Limb (tissue), 2 donors: ENCODE data around the gene DOCK1.

Experiments
- DNase-seq, 2 donors: peaks; one replicate each; pipeline ENCODE4 v3.0.0-alpha.2; 2016; ENCODE audit errors: extremely low spot score in 2 of 2

The DOCK1 gene

GRCh38 chr10:127451628-127452027, 546.4 kb downstream of the DOCK1 start:
- DNase-seq: no peak

- DNase-seq: no peak
Observed at GRCh38 chr10:127452568-127452967, 547.3 kb downstream of the DOCK1 start.

- no peak for DNase-seq
Observed at GRCh38 chr10:127453706-127454105, 548.5 kb downstream of the DOCK1 start.

- DNase-seq: no peak
Observed at GRCh38 chr10:127456122-127456521, 550.9 kb downstream of the DOCK1 start.

- no peak for DNase-seq
Observed at GRCh38 chr10:127458016-127458810, 553.0 kb downstream of the DOCK1 start.

GRCh38 chr10:127458829-127459228, 553.6 kb downstream of the DOCK1 start:
- no peak for DNase-seq

GRCh38 chr10:127459918-127460317, 554.7 kb downstream of the DOCK1 start:
- DNase-seq: no peak

GRCh38 chr10:127462643-127463295, 557.5 kb downstream of the DOCK1 start:
- no peak for DNase-seq

GRCh38 chr10:127463548-127463947, 558.3 kb downstream of the DOCK1 start:
- no peak for DNase-seq

GRCh38 chr10:127464561-127464960, 559.3 kb downstream of the DOCK1 start:
- DNase-seq: no peak

- no peak for DNase-seq
Observed at GRCh38 chr10:127467811-127468210, 562.6 kb downstream of the DOCK1 start.

GRCh38 chr10:127468632-127469031, 563.4 kb downstream of the DOCK1 start:
- no peak for DNase-seq

- DNase-seq: no peak
Observed at GRCh38 chr10:127470911-127471310, 565.7 kb downstream of the DOCK1 start.

GRCh38 chr10:127472976-127473375, 567.7 kb downstream of the DOCK1 start:
- no peak for DNase-seq

GRCh38 chr10:127474501-127474900, 569.3 kb downstream of the DOCK1 start:
- no peak for DNase-seq

GRCh38 chr10:127485153-127485857, 580.1 kb downstream of the DOCK1 start:
- no peak for DNase-seq

GRCh38 chr10:127486355-127486754, 581.1 kb downstream of the DOCK1 start:
- no peak for DNase-seq

- no peak for DNase-seq
Observed at GRCh38 chr10:127492607-127493250, 587.5 kb downstream of the DOCK1 start.

GRCh38 chr10:127496035-127496434, 590.8 kb downstream of the DOCK1 start:
- peak in 1 of 2 donors; percentile 15 for DNase-seq

GRCh38 chr10:127497685-127498084, 592.5 kb downstream of the DOCK1 start:
- no peak for DNase-seq

GRCh38 chr10:127498087-127498486, 592.9 kb downstream of the DOCK1 start:
- DNase-seq: no peak

- no peak for DNase-seq
Observed at GRCh38 chr10:127500127-127500526, 594.9 kb downstream of the DOCK1 start.
